ENCODE measurements around the gene GPR161. TPM values are rescaled to one million over a fixed set of nuclear protein-coding genes. Genes with fewer than 3 reads are reported as not detected.

Gene GPR161
- polyA plus RNA-seq, 2 of the 4 experiments (the other 2 are of a cell fraction): 7.8 to 9.4 TPM

- 91% methylated on average over 5 of the region's 5 CpGs for WGBS (ENCODE audit: missing lambda C conversion rate)
Measured at GRCh38 chr1:168031198-168031597, 105.5 kb downstream of the GPR161 start.

More at GRCh38 chr1:168031198-168031597, 105.5 kb downstream of the GPR161 start:
- Histone ChIP-seq H3K27ac (no peak overlapping the region), H3K4me2 (no peak overlapping the region), H3K4me1 (no peaks in the 10 kb centered on the region), H3K4me3 (no peak overlapping the region), H3K9me3 (no peaks in the 10 kb centered on the region)
- ChIA-PET POLR2A (no interaction called here), CTCF (interaction anchor here (1.0 kb wide), 1 partner anchor 52 kb away, joined by 3 read pairs; no protein-coding TSS in a partner anchor)
- no peak for ATAC-seq
- no peak for FAIRE-seq
- no peak for TF ChIP-seq MAFK (IDR thresholded peaks at IDR 0.05; ENCODE audit: partially characterized antibody)
- TF ChIP-seq PHF8 (IDR thresholded peaks at IDR 0.05; ENCODE audit: borderline replicate concordance, low read depth): no peak
- TF ChIP-seq CEBPB (IDR thresholded peaks at IDR 0.05): no peak
- TF ChIP-seq RFX5 (IDR thresholded peaks at IDR 0.05): no peak
- TF ChIP-seq NR3C1 (IDR thresholded peaks at IDR 0.05): no peak
- no peak for TF ChIP-seq HOXB5 (CRISPR knock-in tag; IDR thresholded peaks at IDR 0.05)
- no peak for DNase-seq (ENCODE audit: low read depth in 1 of 2, low spot score in 1 of 2)

Other genes starting within 250 kb of the GPR161 start
- 0.18 and 0.20 TPM in 2 replicates for gene ADCY10, start 222.8 kb downstream of the GPR161 start, polyA plus RNA-seq (2011; rRNA removed)
- 0.03 to 0.08 TPM (median 0.04 TPM) in 3 replicates for gene ADCY10, start 222.8 kb downstream of the GPR161 start, polyA plus RNA-seq (2017; fragmentation: RNase III; extraction: RNeasy Plus Mini Kit Qiagen cat#74134 plus additional on column Dnase treatment)
- gene DCAF6, start 200.2 kb downstream of the GPR161 start, polyA plus RNA-seq (2011; rRNA removed): 74.7 and 86.8 TPM in 2 replicates
- gene DCAF6, start 200.2 kb downstream of the GPR161 start, polyA plus RNA-seq (2017; fragmentation: RNase III; extraction: RNeasy Plus Mini Kit Qiagen cat#74134 plus additional on column Dnase treatment): 34.4 to 39.9 TPM (median 38.4 TPM) in 3 replicates
- 98.9 and 120 TPM in 2 replicates for gene MPC2, start 199.9 kb downstream of the GPR161 start, polyA plus RNA-seq (2011; rRNA removed)
- 49.5 to 53.0 TPM (median 49.7 TPM) in 3 replicates for gene MPC2, start 199.9 kb downstream of the GPR161 start, polyA plus RNA-seq (2017; fragmentation: RNase III; extraction: RNeasy Plus Mini Kit Qiagen cat#74134 plus additional on column Dnase treatment)
- 47.5 and 70.7 TPM in 2 replicates for gene TIPRL, start 42.0 kb upstream of the GPR161 start, polyA plus RNA-seq (2011; rRNA removed)
- gene TIPRL, start 42.0 kb upstream of the GPR161 start, polyA plus RNA-seq (2017; fragmentation: RNase III; extraction: RNeasy Plus Mini Kit Qiagen cat#74134 plus additional on column Dnase treatment): 31.6 to 38.3 TPM (median 34.4 TPM) in 3 replicates
- gene SFT2D2, start 89.1 kb upstream of the GPR161 start, polyA plus RNA-seq (2011; rRNA removed): 40.1 and 43.8 TPM in 2 replicates
- gene SFT2D2, start 89.1 kb upstream of the GPR161 start, polyA plus RNA-seq (2017; fragmentation: RNase III; extraction: RNeasy Plus Mini Kit Qiagen cat#74134 plus additional on column Dnase treatment): 12.3 to 14.1 TPM (median 12.8 TPM) in 3 replicates
- gene TBX19, start 143.9 kb upstream of the GPR161 start, polyA plus RNA-seq (2011; rRNA removed): 1.7 and 2.0 TPM in 2 replicates
- gene TBX19, start 143.9 kb upstream of the GPR161 start, polyA plus RNA-seq (2017; fragmentation: RNase III; extraction: RNeasy Plus Mini Kit Qiagen cat#74134 plus additional on column Dnase treatment): 0.97 to 1.0 TPM (median 0.98 TPM) in 3 replicates

Measured in A549 (cell line).